Karpas-422 (cell line): ENCODE data around the gene TIPIN. TPM values are rescaled to one million over a fixed set of nuclear protein-coding genes. Genes with fewer than 3 reads are reported as not detected.
"Not testable (repeated sequence)": the region's sequence is repeated elsewhere in the genome, so short reads cannot be mapped to it uniquely, and the experiment has no call there.

Source experiments
- DNase-seq: peaks from one replicate; pipeline ENCODE4 v3.0.0-alpha.2; 2015
- H2AFZ ChIP-seq: fragments of 200-600 bp; sonication (generic); 2 replicates; pipeline ENCODE4 v1.6.1; 2014; ENCODE audit warnings: antibody characterized with exemption, low read length, mixed read lengths
- H3K27ac ChIP-seq: fragments of 200-600 bp; sonication (generic); 2 replicates; pipeline ENCODE4 v1.5.1; 2014; ENCODE audit warnings: mild to moderate bottlenecking, low read length, moderate library complexity
- H3K27me3 ChIP-seq: fragments of 200-600 bp; sonication (generic); 2 replicates; pipeline ENCODE4 v1.6.1; 2014; ENCODE audit warnings: low read length, mixed read lengths
- H3K36me3 ChIP-seq: fragments of 200-600 bp; sonication (generic); 2 replicates; pipeline ENCODE4 v1.6.1; 2014; ENCODE audit warnings: low read length, mixed read lengths; ENCODE audit not compliant: insufficient read depth
- H3K4me1 ChIP-seq: fragments of 200-600 bp; sonication (generic); 2 replicates; pipeline ENCODE4 v1.6.1; 2014; ENCODE audit warnings: mild to moderate bottlenecking, low read length, mixed read lengths
- H3K4me2 ChIP-seq: fragments of 200-600 bp; sonication (generic); 2 replicates; pipeline ENCODE4 v1.6.1; 2014; ENCODE audit warnings: low read length, low read depth, mild to moderate bottlenecking; ENCODE audit not compliant: poor library complexity, severe bottlenecking
- H3K4me3 ChIP-seq: fragments of 200-600 bp; sonication (generic); 2 replicates; pipeline ENCODE4 v1.5.1; 2014; ENCODE audit warnings: mild to moderate bottlenecking, antibody characterized with exemption, low read length, mixed read lengths
- H3K79me2 ChIP-seq: fragments of 200-600 bp; sonication (generic); 2 replicates; pipeline ENCODE4 v1.6.1; 2014; ENCODE audit warnings: mild to moderate bottlenecking, low read length, mixed read lengths
- H3K9ac ChIP-seq: fragments of 200-600 bp; sonication (generic); 2 replicates; pipeline ENCODE4 v1.6.0; 2014; ENCODE audit warnings: low read length
- H3K9me2 ChIP-seq: fragments of 200-600 bp; sonication (generic), shearing (Covaris generic); replicated peaks from 2 replicates; pipeline ENCODE4 v1.6.0; 2014; ENCODE audit warnings: mild to moderate bottlenecking, low read length, moderate library complexity; ENCODE audit not compliant: insufficient read depth
- H3K9me3 ChIP-seq: fragments of 300-700, 200-600 bp; sonication (generic); 2 replicates; pipeline ENCODE4 v1.6.1; 2014; ENCODE audit warnings: low read length, mixed read lengths
- H4K20me1 ChIP-seq: fragments of 200-600 bp; sonication (generic); 2 replicates; pipeline ENCODE4 v1.6.1; 2014; ENCODE audit warnings: mild to moderate bottlenecking, antibody characterized with exemption, low read length, low read depth; ENCODE audit not compliant: insufficient read depth
- total RNA-seq: library from RNA; depleted of rRNA; stranded (reverse); fragments of >200 nt; shearing (Covaris generic); gene quantifications from 2 replicates; pipeline ENCODE4 v1.2.3, GENCODE V29; 2014; ENCODE audit warnings: low replicate concordance

TIPIN gene
- total RNA-seq, 1 experiment from 2014 or later = 16.5 TPM

GRCh38 chr15:66374179-66374578 lies 17.7 kb upstream of the TIPIN start:
- Histone ChIP-seq H4K20me1 (no peaks in the 10 kb centered on the region), H3K27me3 (no peaks in the 10 kb centered on the region), H3K4me1 (peaks cover 11% of the 10 kb centered on the region), H3K27ac (no peak overlapping the region), H3K9me2 (no peaks in the 10 kb centered on the region), H2AFZ (no peak overlapping the region), H3K36me3 (no peaks in the 10 kb centered on the region), H3K79me2 (no peaks in the 10 kb centered on the region), H3K4me2 (no peak overlapping the region), H3K9me3 (no peaks in the 10 kb centered on the region), H3K4me3 (no peak overlapping the region), H3K9ac (no peak overlapping the region)
- DNase-seq = no peak

GRCh38 chr15:66369773-66370651 lies 13.5 kb upstream of the TIPIN start:
- Histone ChIP-seq H3K4me2 (peak overlapping the region; percentile 25), H3K9me2 (no peaks in the 10 kb centered on the region), H3K27me3 (no peaks in the 10 kb centered on the region), H3K4me3 (no peak overlapping the region), H4K20me1 (no peaks in the 10 kb centered on the region), H3K4me1 (peaks cover 11% of the 10 kb centered on the region), H3K79me2 (no peaks in the 10 kb centered on the region), H2AFZ (peak overlapping the region; percentile 6; the same call in 1 of the 2 replicates), H3K9me3 (no peaks in the 10 kb centered on the region), H3K9ac (peak overlapping the region; percentile 4; the same call in 1 of the 2 replicates), H3K36me3 (no peaks in the 10 kb centered on the region), H3K27ac (no peak overlapping the region)
- no peak for DNase-seq

GRCh38 chr15:66364944-66365528 lies 8.6 kb upstream of the TIPIN start:
- Histone ChIP-seq H3K36me3 (no peaks in the 10 kb centered on the region), H2AFZ (no peak overlapping the region), H3K27ac (no peak overlapping the region), H3K9me2 (no peaks in the 10 kb centered on the region), H3K4me2 (no peak overlapping the region), H3K27me3 (no peaks in the 10 kb centered on the region), H3K4me3 (no peak overlapping the region), H3K79me2 (no peaks in the 10 kb centered on the region), H3K4me1 (peaks cover 6% of the 10 kb centered on the region), H3K9me3 (no peaks in the 10 kb centered on the region), H3K9ac (no peak overlapping the region), H4K20me1 (no peaks in the 10 kb centered on the region)
- no peak for DNase-seq

- Histone ChIP-seq H3K27ac (no peak overlapping the region), H3K9me3 (no peaks in the 10 kb centered on the region), H3K27me3 (no peaks in the 10 kb centered on the region), H2AFZ (no peak overlapping the region), H3K4me2 (no peak overlapping the region), H3K9me2 (no peaks in the 10 kb centered on the region), H3K4me3 (no peak overlapping the region), H3K36me3 (no peaks in the 10 kb centered on the region), H3K9ac (no peak overlapping the region), H3K4me1 (peaks cover 9% of the 10 kb centered on the region), H4K20me1 (no peaks in the 10 kb centered on the region), H3K79me2 (no peaks in the 10 kb centered on the region)
- no peak for DNase-seq
Observed at GRCh38 chr15:66362776-66363175, 6.3 kb upstream of the TIPIN start.

GRCh38 chr15:66361745-66362460 lies 5.4 kb upstream of the TIPIN start:
- not testable (repeated sequence) for H3K9me2 ChIP-seq, DNase-seq, H3K27ac ChIP-seq, H3K9me3 ChIP-seq, H3K36me3 ChIP-seq, H3K79me2 ChIP-seq, H3K27me3 ChIP-seq, H2AFZ ChIP-seq, H4K20me1 ChIP-seq, H3K4me3 ChIP-seq, H3K9ac ChIP-seq, H3K4me2 ChIP-seq
- H3K4me1 ChIP-seq = peaks cover 13% of the 10 kb centered on the region

- Histone ChIP-seq H3K4me3 (no peak overlapping the region), H3K36me3 (no peaks in the 10 kb centered on the region), H3K27me3 (no peaks in the 10 kb centered on the region), H3K9ac (peak overlapping the region; percentile 45), H3K4me1 (peaks cover 25% of the 10 kb centered on the region), H3K4me2 (peak overlapping the region; percentile 30), H3K9me2 (no peaks in the 10 kb centered on the region), H3K9me3 (no peaks in the 10 kb centered on the region), H3K27ac (no peak overlapping the region), H4K20me1 (no peaks in the 10 kb centered on the region), H3K79me2 (peaks cover 17% of the 10 kb centered on the region), H2AFZ (peak overlapping the region; percentile 86)
- peak; percentile 51 for DNase-seq
Observed at GRCh38 chr15:66359740-66360139, 3.3 kb upstream of the TIPIN start.

GRCh38 chr15:66356077-66356358 lies 467 bp downstream of the TIPIN start:
- Histone ChIP-seq H3K27ac (peak overlapping the region; percentile 65), H3K4me1 (peaks cover 30% of the 10 kb centered on the region), H3K9me2 (no peaks in the 10 kb centered on the region), H3K9me3 (no peaks in the 10 kb centered on the region), H3K4me2 (peak overlapping the region; percentile 84), H4K20me1 (no peaks in the 10 kb centered on the region), H3K27me3 (no peaks in the 10 kb centered on the region), H3K4me3 (peak overlapping the region; percentile 85), H2AFZ (peak overlapping the region; percentile 74; the same call in 1 of the 2 replicates), H3K79me2 (peaks cover 34% of the 10 kb centered on the region), H3K36me3 (peaks cover 8% of the 10 kb centered on the region; the same call in 1 of the 2 replicates), H3K9ac (peak overlapping the region; percentile 86)
- DNase-seq = no peak

GRCh38 chr15:66348530-66348929 lies 8.0 kb downstream of the TIPIN start:
- H3K9ac ChIP-seq, DNase-seq, H3K27me3 ChIP-seq, H3K4me2 ChIP-seq, H3K4me1 ChIP-seq, H2AFZ ChIP-seq, H4K20me1 ChIP-seq, H3K9me3 ChIP-seq, H3K4me3 ChIP-seq, H3K79me2 ChIP-seq, H3K27ac ChIP-seq, H3K9me2 ChIP-seq: not testable (repeated sequence)
- H3K36me3 ChIP-seq = peaks cover 38% of the 10 kb centered on the region
